HUES48 (cell line): ENCODE measurements around the gene UBAC1.
A peak's percentile ranks its signal among the peaks of the same experiment; 100 is the strongest.

ENCODE experiments used
- H3K27ac ChIP-seq: one replicate; pipeline ENCODE4 v1.7.0; 2013; ENCODE audit warnings: low read depth, low read length, inconsistent platforms
- H3K27me3 ChIP-seq: 2 replicates; pipeline ENCODE4 v1.6.1; 2013; ENCODE audit warnings: mild to moderate bottlenecking, low read length; ENCODE audit not compliant: control insufficient read depth, insufficient read depth
- H3K36me3 ChIP-seq: 2 replicates; pipeline ENCODE4 v1.6.1; 2013; ENCODE audit warnings: low read length; ENCODE audit not compliant: control insufficient read depth, insufficient read depth
- H3K4me1 ChIP-seq: 2 replicates; pipeline ENCODE4 v1.6.1; 2013; ENCODE audit warnings: mild to moderate bottlenecking, low read length; ENCODE audit not compliant: control insufficient read depth, insufficient read depth
- H3K4me3 ChIP-seq: 2 replicates; pipeline ENCODE4 v1.5.1; 2013; ENCODE audit warnings: mild to moderate bottlenecking, low read depth, low read length
- H3K9ac ChIP-seq: 2 replicates; pipeline ENCODE4 v1.6.1; 2013; ENCODE audit warnings: mild to moderate bottlenecking, low read depth, low read length, moderate library complexity
- H3K9me3 ChIP-seq: 2 replicates; pipeline ENCODE4 v1.6.1; 2013; ENCODE audit warnings: low read length; ENCODE audit not compliant: control insufficient read depth, insufficient read depth

Gene UBAC1

GRCh38 chr9:135993409-135993742 lies 32.2 kb upstream of the UBAC1 start:
- H3K9ac ChIP-seq: no peak overlapping the region
- H3K4me1 ChIP-seq: peaks cover 24% of the 10 kb centered on the region
- no peaks in the 10 kb centered on the region for H3K27me3 ChIP-seq
- H3K36me3 ChIP-seq: no peaks in the 10 kb centered on the region
- no peaks in the 10 kb centered on the region for H3K9me3 ChIP-seq
- peak overlapping the region; percentile 45; the same call in 1 of the 2 replicates for H3K4me3 ChIP-seq
- peak overlapping the region; percentile 58 for H3K27ac ChIP-seq

DNA sequence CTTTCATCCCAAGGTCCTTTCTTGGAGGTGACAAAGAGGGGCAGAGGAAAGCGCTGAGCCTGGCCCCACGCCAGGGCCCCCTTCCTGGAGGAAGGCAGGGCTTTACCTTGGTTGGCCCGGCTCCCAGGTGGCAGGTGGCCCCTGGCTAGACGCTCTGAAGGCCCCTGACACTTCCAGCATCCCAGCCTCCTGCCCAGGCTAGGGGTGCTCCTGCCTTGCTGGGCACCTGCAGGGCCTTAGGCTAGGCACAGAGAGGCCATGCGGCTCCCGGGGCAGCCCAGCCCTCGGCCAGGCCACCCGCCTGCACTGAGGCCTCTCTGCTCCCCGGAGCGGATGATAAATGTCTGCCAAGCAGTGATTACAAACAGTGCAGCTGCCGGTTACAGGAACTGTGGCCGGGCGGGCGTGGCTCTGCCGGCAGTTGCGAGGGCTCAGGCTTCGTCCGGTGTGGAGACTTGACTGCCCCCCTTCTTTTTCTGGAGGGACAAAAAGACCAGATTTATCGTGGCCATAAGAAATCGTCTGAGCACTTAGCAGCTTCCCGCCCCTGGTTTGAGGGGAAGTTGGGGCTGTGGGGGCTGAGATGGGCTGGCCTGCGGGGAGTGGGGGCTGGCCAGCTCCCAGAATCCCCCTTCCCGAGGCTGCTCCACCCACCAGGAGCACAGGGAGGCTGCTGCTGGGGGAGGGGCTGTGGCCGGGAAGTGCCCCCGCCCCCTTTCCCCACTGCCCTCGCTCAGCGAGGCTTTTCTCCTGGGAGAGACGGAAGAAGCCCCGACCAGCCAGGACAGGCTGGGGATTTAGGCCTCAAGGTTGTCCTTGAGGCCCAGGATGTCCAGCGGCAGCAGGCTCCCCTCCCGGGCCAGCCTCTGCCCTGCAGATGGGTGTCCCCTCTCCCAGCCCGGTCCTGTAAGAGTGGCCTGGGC lies 31.6 kb upstream of the UBAC1 start:
- peaks cover 24% of the 10 kb centered on the region for H3K4me1 ChIP-seq
- H3K36me3 ChIP-seq: no peaks in the 10 kb centered on the region
- peak overlapping the region; percentile 58 for H3K27ac ChIP-seq
- peak overlapping the region; percentile 45 for H3K4me3 ChIP-seq
- no peaks in the 10 kb centered on the region for H3K9me3 ChIP-seq
- H3K9ac ChIP-seq: no peak overlapping the region
- no peaks in the 10 kb centered on the region for H3K27me3 ChIP-seq

- Histone ChIP-seq H3K4me3 (no peak overlapping the region), H3K9ac (no peak overlapping the region), H3K27ac (no peak overlapping the region), H3K36me3 (no peaks in the 10 kb centered on the region), H3K27me3 (no peaks in the 10 kb centered on the region), H3K9me3 (no peaks in the 10 kb centered on the region), H3K4me1 (peaks cover 24% of the 10 kb centered on the region)
Measured at GRCh38 chr9:135991771-135992170, 30.6 kb upstream of the UBAC1 start.

- H3K4me1 ChIP-seq: peaks cover 24% of the 10 kb centered on the region
- no peak overlapping the region for H3K9ac ChIP-seq
- H3K27ac ChIP-seq: no peak overlapping the region
- H3K36me3 ChIP-seq: no peaks in the 10 kb centered on the region
- H3K27me3 ChIP-seq: no peaks in the 10 kb centered on the region
- H3K9me3 ChIP-seq: no peaks in the 10 kb centered on the region
- H3K4me3 ChIP-seq: no peak overlapping the region
Measured at GRCh38 chr9:135990468-135991429, 29.6 kb upstream of the UBAC1 start.

DNA sequence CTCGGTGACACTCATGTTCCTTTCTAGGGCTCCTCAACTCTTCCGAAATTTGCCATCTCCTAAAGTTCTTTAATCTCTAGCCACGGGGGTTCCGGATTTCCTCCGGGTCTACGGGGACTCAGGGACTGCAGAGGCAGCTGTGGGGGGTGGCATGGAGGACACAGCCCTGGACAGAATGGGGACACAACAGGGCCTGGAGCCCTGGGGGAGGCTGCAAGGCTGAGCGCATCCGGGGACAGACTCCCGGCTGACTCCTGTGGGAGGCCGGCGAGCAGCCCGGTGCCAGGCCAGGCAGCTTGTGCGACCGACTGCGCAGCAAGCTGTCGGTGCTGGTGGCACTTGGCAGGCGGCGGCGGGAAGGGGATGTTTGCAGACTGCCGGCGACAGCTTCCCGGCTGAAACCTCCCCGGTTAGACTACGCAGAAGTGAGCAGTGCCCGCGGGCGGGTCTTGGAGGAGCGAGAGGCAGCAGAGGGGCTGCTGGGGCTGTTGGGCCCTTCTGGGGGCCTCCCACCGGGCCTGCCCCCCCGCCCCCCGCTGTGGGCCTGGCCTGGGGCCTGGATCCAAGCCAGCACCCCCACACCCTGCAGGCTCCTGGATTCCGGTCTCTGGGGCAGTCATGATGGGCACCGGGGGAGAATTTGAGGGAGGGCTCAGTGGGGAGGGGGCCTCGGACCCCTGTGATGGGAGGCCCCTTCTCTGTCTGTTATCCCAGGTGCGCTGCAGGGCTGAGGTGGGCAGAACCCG lies 28.7 kb upstream of the UBAC1 start:
- Histone ChIP-seq H3K9me3 (no peaks in the 10 kb centered on the region), H3K27ac (no peak overlapping the region), H3K4me1 (peaks cover 24% of the 10 kb centered on the region), H3K4me3 (no peak overlapping the region), H3K9ac (no peak overlapping the region), H3K36me3 (no peaks in the 10 kb centered on the region), H3K27me3 (no peaks in the 10 kb centered on the region)

DNA sequence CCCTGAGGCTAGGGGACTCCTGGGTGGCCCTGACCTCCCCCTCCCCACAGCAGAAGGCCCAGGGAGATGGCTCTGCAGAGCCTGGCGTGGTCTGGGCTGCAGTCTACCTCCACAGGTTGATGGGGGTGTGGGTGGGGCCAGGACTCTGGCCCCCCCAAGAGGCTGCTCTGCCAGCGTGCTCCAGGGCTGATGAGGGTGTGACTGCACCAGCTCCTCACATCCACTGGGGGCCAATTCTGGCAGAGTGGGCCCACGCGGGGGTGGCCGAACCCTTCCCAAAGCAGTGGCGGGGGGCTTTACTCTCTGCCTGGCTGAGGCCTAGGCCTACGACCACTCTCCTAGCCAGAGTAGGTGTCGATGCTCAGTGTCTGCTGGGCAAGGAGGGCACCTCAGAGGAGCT lies 28.0 kb upstream of the UBAC1 start:
- Histone ChIP-seq H3K27ac (no peak overlapping the region), H3K36me3 (no peaks in the 10 kb centered on the region), H3K4me3 (no peak overlapping the region), H3K27me3 (no peaks in the 10 kb centered on the region), H3K9ac (no peak overlapping the region), H3K4me1 (peaks cover 23% of the 10 kb centered on the region), H3K9me3 (no peaks in the 10 kb centered on the region)

DNA sequence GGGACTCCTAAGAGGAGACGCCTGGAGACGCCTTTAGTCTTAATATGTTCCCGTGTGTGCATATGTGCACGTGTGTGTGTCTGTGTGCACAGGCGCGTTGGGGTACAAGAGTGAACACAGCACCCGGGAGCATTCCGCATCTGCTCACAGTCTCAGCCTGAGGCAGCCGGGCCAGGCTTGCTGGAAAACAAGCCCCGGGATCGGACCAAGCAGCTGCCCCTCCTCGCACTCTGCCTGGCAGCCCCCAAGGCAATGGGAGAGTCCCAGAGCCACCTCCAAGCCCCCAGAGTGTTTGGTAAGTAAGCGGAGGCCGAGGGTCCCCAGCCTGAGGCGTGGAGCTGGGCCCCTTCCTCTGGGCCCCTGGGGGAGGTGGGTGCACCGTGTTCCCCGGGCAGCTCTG lies 27.3 kb upstream of the UBAC1 start:
- Histone ChIP-seq H3K4me3 (no peak overlapping the region), H3K27ac (no peak overlapping the region), H3K4me1 (peaks cover 16% of the 10 kb centered on the region)

GRCh38 chr9:135987838-135988404 lies 26.7 kb upstream of the UBAC1 start:
- Histone ChIP-seq H3K9ac (no peak overlapping the region), H3K36me3 (no peaks in the 10 kb centered on the region), H3K27me3 (no peaks in the 10 kb centered on the region), H3K4me1 (peaks cover 10% of the 10 kb centered on the region), H3K27ac (no peak overlapping the region), H3K4me3 (no peak overlapping the region), H3K9me3 (no peaks in the 10 kb centered on the region)

More for the DNA sequence above, 27.3 kb upstream of the UBAC1 start:
- Histone ChIP-seq H3K27me3 (no peaks in the 10 kb centered on the region), H3K9me3 (no peaks in the 10 kb centered on the region), H3K36me3 (no peaks in the 10 kb centered on the region), H3K9ac (no peak overlapping the region)

GRCh38 chr9:135986605-135987004 lies 25.4 kb upstream of the UBAC1 start:
- no peak overlapping the region for H3K27ac ChIP-seq
- H3K27me3 ChIP-seq: no peaks in the 10 kb centered on the region
- no peaks in the 10 kb centered on the region for H3K9me3 ChIP-seq
- H3K4me1 ChIP-seq: peaks cover 2% of the 10 kb centered on the region; the same call in 1 of the 2 replicates
- no peak overlapping the region for H3K4me3 ChIP-seq
- no peaks in the 10 kb centered on the region for H3K36me3 ChIP-seq
- H3K9ac ChIP-seq: no peak overlapping the region

- Histone ChIP-seq H3K4me1 (peaks cover 1% of the 10 kb centered on the region; the same call in 1 of the 2 replicates), H3K27ac (no peak overlapping the region), H3K4me3 (no peak overlapping the region), H3K36me3 (no peaks in the 10 kb centered on the region), H3K9ac (no peak overlapping the region), H3K9me3 (no peaks in the 10 kb centered on the region), H3K27me3 (no peaks in the 10 kb centered on the region)
Measured at GRCh38 chr9:135985889-135986288, 24.7 kb upstream of the UBAC1 start.
